Measurements from ENCODE around the gene FBXW5. TPM values are rescaled to one million over a fixed set of nuclear protein-coding genes. Genes with fewer than 3 reads are reported as not detected.

FBXW5 gene
- total RNA-seq, 2 donors from 2014 or later = 64.2 to 76.5 TPM

GRCh38 chr9:136991993-136992818, 47.7 kb upstream of the FBXW5 start, which contains the start of gene PAXX:
Gene PAXX, plus strand, starts transcription at chr9:136992422. Its CDS starts 22 bp downstream, at chr9:136992444.
- Mint-ChIP-seq H3K4me1 (peaks cover 6% of the 10 kb centered on the region), H3K27ac (no peak within 1 kb of the TSS)
- no peak within 1 kb of the TSS for H3K27ac ChIP-seq (ENCODE audit: low read depth, low read length)

GRCh38 chr9:136990242-136990911, 45.8 kb upstream of the FBXW5 start:
- 87 to 88% methylated on average over 7 to 10 of the region's 10 CpGs for WGBS, 2 experiments (ENCODE audit: insufficient coverage in 1 of 2, insufficient read length in 1 of 2)
- Histone ChIP-seq H3K9me3 (ENCODE audit: control insufficient read depth, low read length) (peaks cover 14% of the 10 kb centered on the region), H3K36me3 (ENCODE audit: control insufficient read depth, insufficient read depth, low read length) (peaks cover 9% of the 10 kb centered on the region), H3K27me3 (ENCODE audit: control insufficient read depth, insufficient read depth, low read length, poor library complexity, severe bottlenecking) (no peaks in the 10 kb centered on the region), H3K4me3 (ENCODE audit: low read length) (no peak overlapping the region), H3K9ac (ENCODE audit: extremely low read depth, low read length, poor library complexity, severe bottlenecking) (no peak overlapping the region), H3K4me1 (ENCODE audit: control insufficient read depth, insufficient read depth, low read length) (no peaks in the 10 kb centered on the region), H3K27ac (ENCODE audit: low read depth, low read length) (no peak overlapping the region)
- peaks cover 17% of the 10 kb centered on the region for H3K9me3 Mint-ChIP-seq
- H3K4me1 Mint-ChIP-seq = peaks cover 6% of the 10 kb centered on the region
- peak overlapping the region; percentile 0 for H3K4me3 Mint-ChIP-seq
- peaks cover 4% of the 10 kb centered on the region for H3K36me3 Mint-ChIP-seq (ENCODE audit: low read depth)
- TF ChIP-seq CTCF (conservative IDR thresholded peaks at IDR 0.05) = no peak
- H3K27me3 Mint-ChIP-seq (ENCODE audit: insufficient read depth) = peaks cover 26% of the 10 kb centered on the region
- peak overlapping the region; percentile 9 for H3K27ac Mint-ChIP-seq
- no peak for DNase-seq

More at GRCh38 chr9:136991993-136992818, 47.7 kb upstream of the FBXW5 start, which contains the start of gene PAXX:
- Mint-ChIP-seq H3K4me3 (peak within 1 kb of the TSS; percentile 73), H3K9me3 (peaks cover 17% of the 10 kb centered on the region), H3K36me3 (ENCODE audit: low read depth) (peaks cover 4% of the 10 kb centered on the region), H3K27me3 (ENCODE audit: insufficient read depth) (peaks cover 18% of the 10 kb centered on the region)
- no peak for TF ChIP-seq CTCF (conservative IDR thresholded peaks at IDR 0.05)
- WGBS, 2 experiments (ENCODE audit: insufficient coverage in 1 of 2, insufficient read length in 1 of 2) = 4 to 17% methylated on average over 20 to 88 of the region's 92 CpGs
- H3K9ac ChIP-seq (ENCODE audit: extremely low read depth, low read length, poor library complexity, severe bottlenecking) = peak within 1 kb of the TSS; percentile 47
- peaks cover 4% of the 10 kb centered on the region for H3K4me1 ChIP-seq (ENCODE audit: control insufficient read depth, insufficient read depth, low read length)
- no peaks in the 10 kb centered on the region for H3K27me3 ChIP-seq (ENCODE audit: control insufficient read depth, insufficient read depth, low read length, poor library complexity, severe bottlenecking)
- peaks cover 14% of the 10 kb centered on the region for H3K9me3 ChIP-seq (ENCODE audit: control insufficient read depth, low read length)
- H3K4me3 ChIP-seq (ENCODE audit: low read length) = peak within 1 kb of the TSS; percentile 90
- peaks cover 9% of the 10 kb centered on the region for H3K36me3 ChIP-seq (ENCODE audit: control insufficient read depth, insufficient read depth, low read length)
- DNase-seq = peak; percentile 96

- H3K4me3 ChIP-seq (ENCODE audit: low read length) = no peak overlapping the region
- no peak for DNase-seq
- 97 to 100% methylated on average over 4 of the region's 4 CpGs for WGBS, 2 experiments (ENCODE audit: insufficient coverage in 1 of 2, insufficient read length in 1 of 2)
- peaks cover 30% of the 10 kb centered on the region for H3K27me3 Mint-ChIP-seq (ENCODE audit: insufficient read depth)
- H3K4me1 Mint-ChIP-seq = peaks cover 6% of the 10 kb centered on the region
- H3K27ac Mint-ChIP-seq = no peak overlapping the region
- peaks cover 5% of the 10 kb centered on the region for H3K36me3 ChIP-seq (ENCODE audit: control insufficient read depth, insufficient read depth, low read length)
- no peak overlapping the region for H3K27ac ChIP-seq (ENCODE audit: low read depth, low read length)
- peaks cover 14% of the 10 kb centered on the region for H3K9me3 ChIP-seq (ENCODE audit: control insufficient read depth, low read length)
- peaks cover 4% of the 10 kb centered on the region for H3K36me3 Mint-ChIP-seq (ENCODE audit: low read depth)
- TF ChIP-seq CTCF (conservative IDR thresholded peaks at IDR 0.05) = no peak
- peaks cover 12% of the 10 kb centered on the region for H3K27me3 ChIP-seq (ENCODE audit: control insufficient read depth, insufficient read depth, low read length, poor library complexity, severe bottlenecking)
- no peaks in the 10 kb centered on the region for H3K4me1 ChIP-seq (ENCODE audit: control insufficient read depth, insufficient read depth, low read length)
- H3K9ac ChIP-seq (ENCODE audit: extremely low read depth, low read length, poor library complexity, severe bottlenecking) = no peak overlapping the region
- peaks cover 17% of the 10 kb centered on the region for H3K9me3 Mint-ChIP-seq
- no peak overlapping the region for H3K4me3 Mint-ChIP-seq
Measured at GRCh38 chr9:136988872-136989271, 44.3 kb upstream of the FBXW5 start.
